Activated B cell treated with CpG ODN at 0.5 μM for 24 hours (primary cell): Measurements from ENCODE around the gene EFNA4. TPM values are rescaled to one million over a fixed set of nuclear protein-coding genes. Genes with fewer than 3 reads are reported as not detected.
A peak's percentile ranks its signal among the peaks of the same experiment; 100 is the strongest.

Experiments
- ATAC-seq: fragments of 200-7000 bp; cut with Tn5 transposase; one replicate; pipeline ENCODE4 v1.10.0; 2021; ENCODE audit warnings: low read depth, mild to moderate bottlenecking, moderate library complexity
- CTCF ChIA-PET: fragments of 350-600 bp; sonication (Branson Sonifier 250); formaldehyde crosslinking; loops from one replicate; lab custom pipeline; 2021; ENCODE audit warnings: antibody characterized with exemption; lab: Charles Lee
- POLR2A ChIA-PET: fragments of 350-600 bp; sonication (Branson Sonifier 250); formaldehyde crosslinking; loops from one replicate; lab custom pipeline; 2021; ENCODE audit warnings: antibody characterized with exemption; lab: Charles Lee
- DNase-seq: peaks from one replicate; pipeline ENCODE4 v3.0.0; 2022
- H3K27ac Mint-ChIP-seq: one replicate; pipeline ENCODE4 v1.8.0; 2020; ENCODE audit warnings: mixed read lengths
- H3K27me3 Mint-ChIP-seq: one replicate; pipeline ENCODE4 v1.8.0; 2021; ENCODE audit warnings: mixed read lengths
- H3K36me3 Mint-ChIP-seq: one replicate; pipeline ENCODE4 v1.8.0; 2021; ENCODE audit warnings: low read depth, mixed read lengths
- H3K4me1 Mint-ChIP-seq: one replicate; pipeline ENCODE4 v1.8.0; 2021; ENCODE audit warnings: mixed read lengths
- H3K4me3 Mint-ChIP-seq: one replicate; pipeline ENCODE4 v1.8.0; 2020; ENCODE audit warnings: mild to moderate bottlenecking, mixed read lengths
- H3K9me3 Mint-ChIP-seq: one replicate; pipeline ENCODE4 v1.8.0; 2020; ENCODE audit warnings: mixed read lengths
- CTCF ChIP-seq: fragments of 200-600 bp; IDR thresholded peaks from one replicate; pipeline ENCODE4 v1.8.0; 2022; ENCODE audit warnings: antibody characterized with exemption, mild to moderate bottlenecking
- intact Hi-C: fragments of 100-400 bp; cut with micrococcal nuclease; formaldehyde crosslinking; loops from one replicate; pipeline ENCODE4 v1.15.1; 2024
- total RNA-seq: library from RNA; stranded (reverse); gene quantifications from 2 replicates; pipeline ENCODE4 v1.2.3, GENCODE V29; 2022

EFNA4 gene
- total RNA-seq, 1 donor from 2014 or later = 7.8 TPM

- intact Hi-C loops = loop anchor here (1.0 kb wide), 1 partner anchor 7 kb away; no protein-coding TSS in a partner anchor
- ChIA-PET CTCF (interaction anchor here (1.1 to 1.5 kb wide), 3 partner anchors 8 to 94 kb away, joined by 3 to 4 read pairs (median 3); partner anchors contain the start of gene KRTCAP2), POLR2A (interaction anchor here (0.6 to 1.4 kb wide), 8 partner anchors 14 to 589 kb away, joined by 3 to 4 read pairs (median 3); partner anchors contain the start of genes ADAM15, KRTCAP2 and SLC50A1)
- H3K27me3 Mint-ChIP-seq = peaks cover 20% of the 10 kb centered on the region
- no peaks in the 10 kb centered on the region for H3K36me3 Mint-ChIP-seq
- TF ChIP-seq CTCF = no peak
- DNase-seq (peak; percentile 74), ATAC-seq (peak; percentile 70)
- H3K27ac Mint-ChIP-seq = peak within 1 kb of the TSS; percentile 74
- H3K9me3 Mint-ChIP-seq = no peaks in the 10 kb centered on the region
- peak within 1 kb of the TSS; percentile 77 for H3K4me3 Mint-ChIP-seq
- peaks cover 42% of the 10 kb centered on the region for H3K4me1 Mint-ChIP-seq
These were observed 15.1 kb downstream of the EFNA4 start, which contains the start of gene EFNA3 for GRCh38 chr1:155078469-155079209. Gene EFNA3 (plus strand): TSS chr1:155078837. CDS start chr1:155078942, 105 bp downstream.

GRCh38 chr1:155079210-155079486, 15.6 kb downstream of the EFNA4 start:
- Mint-ChIP-seq H3K27me3 (peaks cover 26% of the 10 kb centered on the region), H3K4me1 (peaks cover 43% of the 10 kb centered on the region), H3K4me3 (peak overlapping the region; percentile 77), H3K9me3 (no peaks in the 10 kb centered on the region), H3K36me3 (no peaks in the 10 kb centered on the region), H3K27ac (peak overlapping the region; percentile 74)
- ATAC-seq = no peak
- ChIA-PET CTCF (interaction anchor here (1.1 to 1.5 kb wide), 3 partner anchors 8 to 94 kb away, joined by 3 to 4 read pairs (median 3); partner anchors contain the start of gene KRTCAP2), POLR2A (interaction anchor here (0.7 to 1.4 kb wide), 5 partner anchors 15 to 94 kb away, joined by 3 to 4 read pairs (median 3); partner anchors contain the start of genes ADAM15, KRTCAP2 and SLC50A1)
- intact Hi-C loops = loop anchor here (1.0 kb wide), 1 partner anchor 8 kb away; no protein-coding TSS in a partner anchor
- TF ChIP-seq CTCF = no peak
- DNase-seq = no peak

GRCh38 chr1:155079487-155080311, 16.2 kb downstream of the EFNA4 start:
- H3K4me1 Mint-ChIP-seq = peaks cover 47% of the 10 kb centered on the region
- intact Hi-C loops = loop anchor here (1.0 kb wide), 1 partner anchor 8 kb away; no protein-coding TSS in a partner anchor

More at GRCh38 chr1:155079487-155080311, 16.2 kb downstream of the EFNA4 start:
- ChIA-PET CTCF (interaction anchor here (1.1 to 1.5 kb wide), 2 partner anchors 9 to 93 kb away, joined by 3 read pairs; partner anchors contain the start of gene KRTCAP2), POLR2A (interaction anchor here (0.6 to 2.4 kb wide), 8 partner anchors 9 to 90 kb away, joined by 3 to 7 read pairs (median 3); partner anchors contain the start of genes ADAM15 and SLC50A1)
- no peak for TF ChIP-seq CTCF
- DNase-seq = no peak
- ATAC-seq = no peak
- H3K4me3 Mint-ChIP-seq = peak overlapping the region; percentile 77
- H3K27ac Mint-ChIP-seq = peak overlapping the region; percentile 74
- no peaks in the 10 kb centered on the region for H3K9me3 Mint-ChIP-seq
- peaks cover 28% of the 10 kb centered on the region for H3K27me3 Mint-ChIP-seq
- H3K36me3 Mint-ChIP-seq = no peaks in the 10 kb centered on the region
